Kidney capillary endothelial cell (primary cell): ENCODE measurements around the gene ARMC2.
"Not testable (repeated sequence)": the region's sequence is repeated elsewhere in the genome, so short reads cannot be mapped to it uniquely, and the experiment has no call there.

Source experiments
- DNase-seq: peaks from one replicate; pipeline ENCODE4 v3.0.0-alpha.2; 2018; ENCODE audit warnings: low spot score

Gene ARMC2

GRCh38 chr6:108952776-108953486 lies 104.7 kb downstream of the ARMC2 start:
- no peak for DNase-seq

- no peak for DNase-seq
Observed at GRCh38 chr6:108953681-108954080, 105.5 kb downstream of the ARMC2 start.

GRCh38 chr6:108955329-108955949 lies 107.2 kb downstream of the ARMC2 start:
- DNase-seq: no peak

GRCh38 chr6:108957221-108957620 lies 109.0 kb downstream of the ARMC2 start:
- no peak for DNase-seq

GRCh38 chr6:108958900-108959770 lies 110.9 kb downstream of the ARMC2 start:
- DNase-seq: no peak

- no peak for DNase-seq
Observed at GRCh38 chr6:108959972-108960582, 111.9 kb downstream of the ARMC2 start.

GRCh38 chr6:108960601-108961000 lies 112.4 kb downstream of the ARMC2 start:
- no peak for DNase-seq

GRCh38 chr6:108961077-108961476 lies 112.9 kb downstream of the ARMC2 start:
- DNase-seq: no peak

GRCh38 chr6:108961985-108962384 lies 113.8 kb downstream of the ARMC2 start:
- no peak for DNase-seq

GRCh38 chr6:108966251-108966650 lies 118.0 kb downstream of the ARMC2 start:
- DNase-seq: no peak

GRCh38 chr6:108966855-108967755 lies 118.9 kb downstream of the ARMC2 start:
- DNase-seq: no peak

- no peak for DNase-seq
Observed at GRCh38 chr6:108968325-108969316, 120.4 kb downstream of the ARMC2 start.

- DNase-seq: no peak
Observed at GRCh38 chr6:108969776-108970175, 121.6 kb downstream of the ARMC2 start.

- DNase-seq: no peak
Observed at GRCh38 chr6:108974201-108974600, 126.0 kb downstream of the ARMC2 start.

GRCh38 chr6:108978638-108979037 lies 130.4 kb downstream of the ARMC2 start:
- DNase-seq: not testable (repeated sequence)

- DNase-seq: no peak
Observed at GRCh38 chr6:108982154-108983113, 134.2 kb downstream of the ARMC2 start.

GRCh38 chr6:108983151-108983550 lies 134.9 kb downstream of the ARMC2 start:
- no peak for DNase-seq

- no peak for DNase-seq
Observed at GRCh38 chr6:108985301-108985700, 137.1 kb downstream of the ARMC2 start.

GRCh38 chr6:108987156-108987555 lies 138.9 kb downstream of the ARMC2 start:
- no peak for DNase-seq
